ENCODE data around the gene PLD6.
A peak's percentile ranks its signal among the peaks of the same experiment; 100 is the strongest.

The PLD6 gene

GRCh38 chr17:17226451-17227265 lies 20.5 kb upstream of the PLD6 start:
- no peak for DNase-seq

- DNase-seq: no peak
Observed at GRCh38 chr17:17225901-17226300, 19.8 kb upstream of the PLD6 start.

- no peak for DNase-seq
Observed at GRCh38 chr17:17224137-17224536, 18.0 kb upstream of the PLD6 start.

- no peak for DNase-seq
Observed at GRCh38 chr17:17223736-17224135, 17.6 kb upstream of the PLD6 start.

GRCh38 chr17:17221329-17221728 lies 15.2 kb upstream of the PLD6 start:
- DNase-seq: no peak

- no peak for DNase-seq
Observed at GRCh38 chr17:17220529-17220928, 14.4 kb upstream of the PLD6 start.

- no peak for DNase-seq
Observed at GRCh38 chr17:17217995-17218394, 11.9 kb upstream of the PLD6 start.

- DNase-seq: no peak
Observed at GRCh38 chr17:17216776-17217175, 10.6 kb upstream of the PLD6 start.

GRCh38 chr17:17216236-17216635 lies 10.1 kb upstream of the PLD6 start:
- no peak for DNase-seq

- no peak for DNase-seq
Observed at GRCh38 chr17:17215575-17215974, 9.4 kb upstream of the PLD6 start.

- DNase-seq: no peak
Observed at GRCh38 chr17:17214646-17215436, 8.7 kb upstream of the PLD6 start.

- no peak for DNase-seq
Observed at GRCh38 chr17:17213775-17214174, 7.6 kb upstream of the PLD6 start.

- DNase-seq: no peak
Observed at GRCh38 chr17:17207998-17208397, 1.9 kb upstream of the PLD6 start.

GRCh38 chr17:17206913-17207335 lies 791 bp upstream of the PLD6 start:
- DNase-seq: no peak

GRCh38 chr17:17205368-17206123 lies 587 bp downstream of the PLD6 start:
- peak; percentile 57 to 79 (median 76) for DNase-seq

- no peak for DNase-seq
Observed at GRCh38 chr17:17204635-17205231, 1.4 kb downstream of the PLD6 start.

- peak in 1 of 3 donors; percentile 6 for DNase-seq
Observed at GRCh38 chr17:17204041-17204591, 2.0 kb downstream of the PLD6 start.

- no peak for DNase-seq
Observed at GRCh38 chr17:17203173-17203730, 2.9 kb downstream of the PLD6 start.

- DNase-seq: no peak
Observed at GRCh38 chr17:17201907-17202306, 4.2 kb downstream of the PLD6 start.

GRCh38 chr17:17201271-17201670 lies 4.9 kb downstream of the PLD6 start:
- no peak for DNase-seq

GRCh38 chr17:17200831-17201230 lies 5.3 kb downstream of the PLD6 start:
- no peak for DNase-seq

- DNase-seq: no peak
Observed at GRCh38 chr17:17200311-17200710, 5.8 kb downstream of the PLD6 start.

All from suppressor macrophage treated with lipopolysaccharide for 1 hour (primary cell).